Fibroblast of upper back skin (primary cell): Measurements from ENCODE around the gene UBALD1.

Experiments
- DNase-seq: peaks from one replicate; pipeline ENCODE4 v3.0.0-alpha.2; 2013

UBALD1 gene

GRCh38 chr16:4641895-4642294 lies 27.2 kb upstream of the UBALD1 start:
- no peak for DNase-seq

- no peak for DNase-seq
These were observed 26.6 kb upstream of the UBALD1 start for GRCh38 chr16:4641306-4641687.

- DNase-seq, result no peak
These were observed 26.1 kb upstream of the UBALD1 start for GRCh38 chr16:4640572-4641305.

GRCh38 chr16:4639899-4640509 lies 25.3 kb upstream of the UBALD1 start:
- DNase-seq, result no peak

- DNase-seq, result no peak
These were observed 22.9 kb upstream of the UBALD1 start for GRCh38 chr16:4637501-4638166.

- DNase-seq, result no peak
These were observed 21.5 kb upstream of the UBALD1 start for GRCh38 chr16:4636196-4636595.

GRCh38 chr16:4634768-4635167 lies 20.1 kb upstream of the UBALD1 start:
- DNase-seq, result no peak

GRCh38 chr16:4633910-4634635 lies 19.4 kb upstream of the UBALD1 start:
- no peak for DNase-seq

GRCh38 chr16:4631444-4631843 lies 16.8 kb upstream of the UBALD1 start:
- DNase-seq, result no peak

GRCh38 chr16:4628283-4628682 lies 13.6 kb upstream of the UBALD1 start:
- DNase-seq, result no peak

GRCh38 chr16:4626396-4626795 lies 11.7 kb upstream of the UBALD1 start:
- no peak for DNase-seq

GRCh38 chr16:4625560-4626159 lies 11.0 kb upstream of the UBALD1 start:
- DNase-seq, result no peak

GRCh38 chr16:4624827-4625559 lies 10.3 kb upstream of the UBALD1 start:
- DNase-seq, result peak; percentile 31

GRCh38 chr16:4624015-4624826 lies 9.5 kb upstream of the UBALD1 start, which contains the start of gene MGRN1:
Gene MGRN1 (plus strand): TSS chr16:4624826. CDS start chr16:4624961, 135 bp downstream.
- peak; percentile 97 for DNase-seq

- DNase-seq, result no peak
These were observed 8.9 kb upstream of the UBALD1 start for GRCh38 chr16:4623593-4623992.

GRCh38 chr16:4618645-4619418 lies 4.1 kb upstream of the UBALD1 start:
- no peak for DNase-seq

- DNase-seq, result no peak
These were observed 3.2 kb upstream of the UBALD1 start for GRCh38 chr16:4617880-4618279.

- peak; percentile 100 for DNase-seq
These were observed 1.5 kb upstream of the UBALD1 start for GRCh38 chr16:4616047-4616811.

GRCh38 chr16:4615384-4616046 lies 827 bp upstream of the UBALD1 start:
- DNase-seq, result no peak
